Kidney (tissue), 14 donors: ENCODE data around the gene CDKN2B. TPM values are rescaled to one million over a fixed set of nuclear protein-coding genes. Genes with fewer than 3 reads are reported as not detected.

Experiments
- DNase-seq, 5 donors: peaks; one replicate each; pipeline ENCODE4 v3.0.0-alpha.2; 2013 to 2020
- FAIRE-seq: peaks from 2 replicates; lab custom pipeline; 2012; peaks lifted over from hg19 to GRCh38; lab: Jason Lieb, UNC
- H3K27ac ChIP-seq, 2 donors: one replicate each; pipeline ENCODE4 v1.7.0; 2013; ENCODE audit warnings: low read depth in 2 of 2, low read length in 2 of 2, inconsistent platforms in 1 of 2
- H3K27me3 ChIP-seq: one replicate; pipeline ENCODE4 v1.7.1; 2013; ENCODE audit warnings: low read length, inconsistent platforms; ENCODE audit not compliant: control insufficient read depth, insufficient read depth
- H3K36me3 ChIP-seq, 3 donors: one replicate each; pipeline versions ENCODE4 v1.7.0 to v1.7.1; 2013; ENCODE audit warnings: low read length in 3 of 3, control low read depth in 1 of 3, inconsistent platforms in 1 of 3; ENCODE audit not compliant: insufficient read depth in 3 of 3, control insufficient read depth in 2 of 3
- H3K4me1 ChIP-seq, 3 donors: one replicate each; pipeline versions ENCODE4 v1.7.0 to v1.7.1; 2013; ENCODE audit warnings: low read length in 3 of 3, inconsistent platforms in 1 of 3, low read depth in 1 of 3; ENCODE audit not compliant: control insufficient read depth in 2 of 3, insufficient read depth in 2 of 3
- H3K4me3 ChIP-seq, 3 donors: one replicate each; pipeline versions ENCODE4 v1.7.0 to v1.8.1; 2013; ENCODE audit warnings: low read length in 3 of 3, control low read depth in 1 of 3, inconsistent platforms in 1 of 3
- H3K9ac ChIP-seq, 3 donors: one replicate each; pipeline versions ENCODE4 v1.7.0 to v1.7.1; 2013; ENCODE audit warnings: low read length in 3 of 3, control low read depth in 1 of 3, inconsistent platforms in 1 of 3
- H3K9me3 ChIP-seq, 3 donors: one replicate each; pipeline versions ENCODE4 v1.7.0 to v1.7.1; 2013; ENCODE audit warnings: low read length in 3 of 3, control low read depth in 1 of 3, inconsistent platforms in 1 of 3; ENCODE audit not compliant: control insufficient read depth in 2 of 3, insufficient read depth in 1 of 3
- CTCF ChIP-seq: IDR thresholded peaks from 3 replicates; pipeline ENCODE4 v1.5.1; 2012; ENCODE audit warnings: mild to moderate bottlenecking, moderate library complexity, borderline replicate concordance; ENCODE audit not compliant: insufficient read depth; ENCODE audit errors: extremely low read depth
- intact Hi-C: fragments of 100-400 bp; cut with DNase I; formaldehyde crosslinking; loops from one replicate; pipeline ENCODE4 v1.11.1; 2022
- polyA plus RNA-seq: library from polyadenylated mRNA; stranded (reverse); fragments of 350-450 nt; fragmentation: Illumina TruSeq; extraction: RNeasy Lipid Tissue Mini Kit (QIAGEN cat#74804); gene quantifications from one replicate; pipeline ENCODE4 v1.2.3, GENCODE V29; 2014; ENCODE audit warnings: low read depth, low replicate concordance; ENCODE audit not compliant: insufficient read depth
- total RNA-seq: library from RNA; stranded (reverse); fragmentation: NEBNext Ultra II Directional; extraction: Animal tissue kit (Norgen Biotek cat#: 25700); gene quantifications from one replicate; pipeline ENCODE4 v1.2.1, GENCODE V29; 2021
- donor health status: control.
- donor health status: control.
- donor health status: control.
- donor health status: control.
- donor health status: control.
- donor health status: DM: yes; HTN: yes; CAD: no.
- donor health status: Normal renal cell carcinoma (clear cell type).

The CDKN2B gene
- total and polyA plus RNA-seq, 2 donors from 2014 or later, result 0.30 to 1.8 TPM

- Histone ChIP-seq H3K27me3 (peaks cover 88% of the 10 kb centered on the region), H3K9me3 (no peaks in the 10 kb centered on the region), H3K4me3 (no peak overlapping the region), H3K4me1 (peaks cover 0 to 11% (median 5%) of the 10 kb centered on the region in 3 donors), H3K9ac (no peak overlapping the region), H3K36me3 (no peaks in the 10 kb centered on the region), H3K27ac (no peak overlapping the region)
- FAIRE-seq, result no peak
- TF ChIP-seq CTCF, result no peak
- no peak for DNase-seq
- intact Hi-C loops, result no loop called here
Measured at GRCh38 chr9:21972361-21972760, 36.7 kb downstream of the CDKN2B start.

- FAIRE-seq, result no peak
- peak in 3 of 5 donors; percentile 30 to 55 (median 36) for DNase-seq
- H3K9ac ChIP-seq, result no peak overlapping the region
- H3K4me1 ChIP-seq, result peaks cover 0 to 11% (median 5%) of the 10 kb centered on the region in 3 donors
- H3K27ac ChIP-seq, result no peak overlapping the region
- intact Hi-C loops, result no loop called here
- H3K36me3 ChIP-seq, result no peaks in the 10 kb centered on the region
- no peaks in the 10 kb centered on the region for H3K9me3 ChIP-seq
- no peak for TF ChIP-seq CTCF
- peaks cover 86% of the 10 kb centered on the region for H3K27me3 ChIP-seq
- H3K4me3 ChIP-seq, result no peak overlapping the region
Measured at GRCh38 chr9:21970800-21971640, 38.1 kb downstream of the CDKN2B start.

GRCh38 chr9:21969951-21970799, 38.9 kb downstream of the CDKN2B start:
- Histone ChIP-seq H3K4me3 (no peak overlapping the region), H3K9me3 (no peaks in the 10 kb centered on the region), H3K4me1 (peaks cover 0 to 15% (median 10%) of the 10 kb centered on the region in 3 donors), H3K9ac (no peak overlapping the region), H3K27ac (no peak overlapping the region), H3K27me3 (peaks cover 86% of the 10 kb centered on the region), H3K36me3 (no peaks in the 10 kb centered on the region)
- no peak for FAIRE-seq
- TF ChIP-seq CTCF, result no peak
- DNase-seq, result peak in 1 of 5 donors; percentile 36
- intact Hi-C loops, result no loop called here
